Right atrium auricular region (tissue), 2 donors: ENCODE results near the gene PXMP4. TPM values are rescaled to one million over a fixed set of nuclear protein-coding genes. Genes with fewer than 3 reads are reported as not detected.

Source experiments
- DNase-seq: peaks from one replicate; pipeline ENCODE4 v3.0.0-alpha.2; 2019; ENCODE audit warnings: low spot score
- H3K27ac ChIP-seq, 2 donors: fragments of 200-600 bp; sonication (generic); 1 replicate in 1 of 2; 2 replicates in 1 of 2; pipeline ENCODE4 v1.5.1; 2016 to 2019
- H3K27me3 ChIP-seq, 2 donors: fragments of 200-600 bp; sonication (generic); one replicate each; pipeline versions ENCODE4 v1.5.1 to v1.6.0; 2017 to 2019
- H3K36me3 ChIP-seq: fragments of 200-600 bp; sonication (generic); one replicate; pipeline ENCODE4 v1.5.1; 2016
- H3K4me1 ChIP-seq, 2 donors: fragments of 200-600 bp; sonication (generic); one replicate each; pipeline versions ENCODE4 v1.5.1 to v1.6.0; 2017 to 2019
- H3K4me3 ChIP-seq, 2 donors: fragments of 200-600 bp; sonication (generic); 1 replicate in 1 of 2; 2 replicates in 1 of 2; pipeline ENCODE4 v1.5.1; 2017 to 2019; ENCODE audit warnings: mild to moderate bottlenecking in 1 of 2, moderate library complexity in 1 of 2
- H3K9me3 ChIP-seq, 2 donors: fragments of 200-600 bp; sonication (generic); one replicate each; pipeline ENCODE4 v1.5.1; 2019
- CTCF ChIP-seq, 2 donors: fragments of 200-600 bp; sonication (generic); IDR thresholded peaks; one replicate each; pipeline ENCODE4 v1.5.1; 2019; ENCODE audit warnings: antibody characterized with exemption in 2 of 2
- total RNA-seq, 2 donors: library from RNA; depleted of rRNA; stranded (reverse); fragments of >200 nt; gene quantifications; one replicate each; pipeline ENCODE4 v1.1.0, GENCODE V29; 2016

Gene PXMP4
- total RNA-seq, 2 donors from 2014 or later = 4.5 to 9.8 TPM

GRCh38 chr20:33753143-33753542 lies 33.0 kb upstream of the PXMP4 start:
- no peak for DNase-seq
- peaks cover 32% of the 10 kb centered on the region for H3K36me3 ChIP-seq

GRCh38 chr20:33751775-33752174 lies 31.7 kb upstream of the PXMP4 start:
- Histone ChIP-seq H3K4me3 (no peak overlapping the region), H3K9me3 (no peaks in the 10 kb centered on the region), H3K36me3 (peaks cover 22% of the 10 kb centered on the region), H3K4me1 (no peaks in the 10 kb centered on the region), H3K27ac (no peak overlapping the region), H3K27me3 (no peaks in the 10 kb centered on the region)
- DNase-seq = no peak
- TF ChIP-seq CTCF (IDR thresholded peaks at IDR 0.05) = no peak

More at GRCh38 chr20:33753143-33753542, 33.0 kb upstream of the PXMP4 start:
- no peak overlapping the region for H3K27ac ChIP-seq
- TF ChIP-seq CTCF (IDR thresholded peaks at IDR 0.05) = no peak
- no peaks in the 10 kb centered on the region for H3K4me1 ChIP-seq
- H3K4me3 ChIP-seq = no peak overlapping the region
- peaks cover 0 to 7% of the 10 kb centered on the region in 2 donors for H3K9me3 ChIP-seq
- H3K27me3 ChIP-seq = no peaks in the 10 kb centered on the region

- Histone ChIP-seq H3K27me3 (no peaks in the 10 kb centered on the region), H3K27ac (no peak overlapping the region), H3K4me3 (no peak overlapping the region), H3K36me3 (peaks cover 4% of the 10 kb centered on the region), H3K9me3 (no peaks in the 10 kb centered on the region), H3K4me1 (no peaks in the 10 kb centered on the region)
- no peak for DNase-seq
- TF ChIP-seq CTCF (IDR thresholded peaks at IDR 0.05) = no peak
Observed at GRCh38 chr20:33746325-33746998, 26.4 kb upstream of the PXMP4 start.

- Histone ChIP-seq H3K27ac (no peak overlapping the region), H3K36me3 (no peaks in the 10 kb centered on the region), H3K9me3 (no peaks in the 10 kb centered on the region), H3K4me3 (no peak overlapping the region), H3K27me3 (no peaks in the 10 kb centered on the region), H3K4me1 (no peaks in the 10 kb centered on the region)
- TF ChIP-seq CTCF (IDR thresholded peaks at IDR 0.05) = no peak
- no peak for DNase-seq
Observed at GRCh38 chr20:33744773-33745385, 24.8 kb upstream of the PXMP4 start.

- Histone ChIP-seq H3K36me3 (no peaks in the 10 kb centered on the region), H3K4me3 (no peak overlapping the region), H3K4me1 (no peaks in the 10 kb centered on the region), H3K27me3 (no peaks in the 10 kb centered on the region), H3K27ac (no peak overlapping the region), H3K9me3 (no peaks in the 10 kb centered on the region)
- no peak for TF ChIP-seq CTCF (IDR thresholded peaks at IDR 0.05)
- no peak for DNase-seq
Observed at GRCh38 chr20:33744181-33744580, 24.1 kb upstream of the PXMP4 start.
